GM12891 (cell line): ENCODE results near the gene ATG12. TPM values are rescaled to one million over a fixed set of nuclear protein-coding genes. Genes with fewer than 3 reads are reported as not detected.
"Not testable (repeated sequence)": the region's sequence is repeated elsewhere in the genome, so short reads cannot be mapped to it uniquely, and the experiment has no call there.

Experiments
- DNase-seq: peaks from one replicate; pipeline ENCODE4 v3.0.0; 2011; ENCODE audit warnings: low spot score; ENCODE audit not compliant: insufficient read length
- FAIRE-seq: peaks from 2 replicates; lab custom pipeline; 2011; peaks lifted over from hg19 to GRCh38; lab: Jason Lieb, UNC
- PAX5 ChIP-seq: IDR thresholded peaks from 2 replicates; pipeline ENCODE4 v1.6.1; 2011; ENCODE audit warnings: low read length, moderate library complexity, mild to moderate bottlenecking; ENCODE audit not compliant: insufficient read depth, severe bottlenecking
- POLR2A ChIP-seq: IDR thresholded peaks from 2 replicates; pipeline ENCODE4 v1.6.1; 2011; ENCODE audit warnings: low read depth, low read length, control low read depth
- POLR2AphosphoS5 ChIP-seq: IDR thresholded peaks from 2 replicates; pipeline ENCODE4 v1.6.1; 2011; ENCODE audit warnings: low read depth, low read length, control low read depth
- POU2F2 ChIP-seq: IDR thresholded peaks from 2 replicates; pipeline ENCODE4 v1.6.1; 2011; ENCODE audit warnings: low read depth, mild to moderate bottlenecking, control low read depth, low read length, moderate library complexity
- SPI1 ChIP-seq: IDR thresholded peaks from 2 replicates; pipeline ENCODE4 v1.6.1; 2011; ENCODE audit warnings: low read depth, low read length, control low read depth
- TAF1 ChIP-seq: IDR thresholded peaks from 2 replicates; pipeline ENCODE4 v1.6.1; 2011; ENCODE audit warnings: low read depth, low read length, control low read depth
- polyA plus RNA-seq: library from polyadenylated mRNA; unstranded; fragments of >200 nt; gene quantifications from one replicate; pipeline ENCODE4 v1.2.1, GENCODE V29; 2012; ENCODE audit warnings: low read depth, missing spikeins, inconsistent platforms; ENCODE audit not compliant: missing spikeins

ATG12 gene
- polyA plus RNA-seq, result 47.5 TPM

DNA sequence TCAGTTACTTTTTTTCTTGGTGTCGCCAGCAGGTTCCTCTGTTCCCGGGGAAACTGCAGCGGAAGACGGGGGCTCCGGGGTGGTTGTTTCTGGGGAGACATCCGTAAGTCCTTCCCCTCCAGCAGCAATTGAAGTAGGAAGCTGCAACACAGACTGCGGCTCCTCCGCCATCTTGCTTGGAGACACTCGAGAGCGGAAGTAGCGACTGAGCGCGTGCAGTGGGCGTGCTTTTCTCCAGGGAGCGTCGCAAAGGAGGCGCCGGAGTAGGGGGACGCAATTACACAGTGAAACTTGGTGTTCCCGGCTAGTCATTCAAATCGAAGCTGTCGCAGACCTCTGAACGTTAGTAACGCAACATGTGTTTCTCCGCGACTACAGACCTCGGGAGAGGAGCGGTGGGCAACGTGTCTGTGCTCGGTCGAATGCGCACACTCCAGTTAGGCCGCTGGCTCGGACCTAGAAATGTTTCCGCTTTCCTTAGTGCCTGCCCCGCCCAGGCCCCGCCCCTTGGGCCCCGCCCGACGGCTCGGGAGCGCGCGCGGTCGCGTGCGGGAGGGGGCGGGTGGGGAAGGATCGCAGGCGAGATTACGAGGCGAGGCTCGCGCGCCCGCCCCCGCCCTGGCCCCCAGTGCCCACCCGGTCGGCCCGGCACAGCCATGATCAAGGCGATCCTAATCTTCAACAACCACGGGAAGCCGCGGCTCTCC is at the start of gene ATG12, which contains the start of gene AP3S1:
TSS of gene ATG12 (minus strand) at position 184 of the 707 bp plus-strand sequence. CDS start at position 171, 13 bp downstream.
TSS of gene AP3S1 (plus strand) at position 554 of the 707 bp plus-strand sequence. CDS start at position 657, 103 bp downstream.
- peak; percentile 62 for DNase-seq
- peak; percentile 85 for TF ChIP-seq SPI1
- TF ChIP-seq POU2F2, result peak; percentile 81
- no peak for TF ChIP-seq PAX5
- peak; percentile 99 for TF ChIP-seq TAF1
- peak; percentile 96 for TF ChIP-seq POLR2A
- TF ChIP-seq POLR2AphosphoS5, result peak; percentile 96
- peak; percentile 95 for FAIRE-seq

DNA sequence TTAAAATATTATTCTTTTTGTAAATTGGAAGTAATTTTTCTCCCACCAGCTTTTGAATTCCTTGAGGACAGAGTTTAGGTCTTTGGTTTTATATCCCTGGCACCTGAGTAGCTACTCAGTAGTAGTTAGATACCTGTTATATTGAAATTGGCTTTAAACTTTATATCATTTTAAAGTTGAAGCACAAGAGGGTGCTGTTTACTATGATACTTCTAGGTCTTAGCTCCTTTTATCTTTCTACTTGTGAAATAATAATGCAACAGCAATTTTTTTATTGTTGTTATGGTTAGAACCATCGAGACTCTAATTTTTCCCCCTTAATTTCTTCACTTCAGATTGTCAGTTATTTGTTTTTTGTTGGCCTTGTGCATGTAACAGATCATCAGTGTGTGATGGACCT is 46.7 kb upstream of the ATG12 start:
- TF ChIP-seq POLR2AphosphoS5 (no peak), POU2F2 (no peak), PAX5 (no peak), TAF1 (no peak), POLR2A (no peak)
- FAIRE-seq (no peak), DNase-seq (no peak)

DNA sequence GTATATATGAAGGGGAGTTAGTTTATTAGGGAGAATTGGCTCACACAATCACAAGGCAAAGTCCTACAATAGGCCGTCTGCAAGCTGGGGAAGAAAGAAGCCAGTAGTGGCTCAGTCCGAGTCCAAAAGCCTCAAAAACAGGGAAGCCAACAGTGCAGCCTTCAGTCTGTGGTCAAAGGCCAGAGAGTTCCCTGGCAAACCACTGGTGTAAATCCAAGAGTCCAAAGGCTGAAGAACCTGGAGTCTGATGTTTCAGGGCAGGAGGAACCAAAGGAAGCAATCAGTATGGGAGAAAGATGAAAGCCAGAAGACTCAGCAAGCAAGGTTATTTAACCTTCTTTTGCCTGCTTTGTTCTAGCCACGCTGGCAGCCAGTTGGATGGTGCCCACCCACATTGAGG is 43.8 kb upstream of the ATG12 start:
- not testable (repeated sequence) for FAIRE-seq, DNase-seq

DNA sequence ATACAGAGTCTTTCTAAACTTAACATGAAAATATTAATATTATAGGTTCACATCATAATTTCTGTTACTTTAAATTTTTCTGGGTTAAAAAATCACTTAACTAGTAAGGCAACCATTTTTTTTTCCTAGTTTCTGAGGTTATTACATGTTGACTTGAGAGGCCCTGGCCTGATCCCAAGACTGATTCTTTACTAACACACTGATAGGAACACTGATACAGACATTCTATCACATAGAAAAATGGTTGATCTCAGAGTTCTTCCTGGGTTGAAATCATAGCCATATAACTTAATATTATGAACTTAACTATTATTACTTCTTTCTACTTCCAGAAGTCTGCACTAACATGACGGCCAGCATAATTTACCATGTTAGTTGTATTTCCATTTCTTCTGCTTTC is 43.3 kb upstream of the ATG12 start:
- DNase-seq (no peak), FAIRE-seq (no peak)
- no peak for TF ChIP-seq POU2F2
- TF ChIP-seq PAX5, result no peak
- no peak for TF ChIP-seq TAF1
- TF ChIP-seq POLR2A, result no peak
- no peak for TF ChIP-seq SPI1
- TF ChIP-seq POLR2AphosphoS5, result no peak

DNA sequence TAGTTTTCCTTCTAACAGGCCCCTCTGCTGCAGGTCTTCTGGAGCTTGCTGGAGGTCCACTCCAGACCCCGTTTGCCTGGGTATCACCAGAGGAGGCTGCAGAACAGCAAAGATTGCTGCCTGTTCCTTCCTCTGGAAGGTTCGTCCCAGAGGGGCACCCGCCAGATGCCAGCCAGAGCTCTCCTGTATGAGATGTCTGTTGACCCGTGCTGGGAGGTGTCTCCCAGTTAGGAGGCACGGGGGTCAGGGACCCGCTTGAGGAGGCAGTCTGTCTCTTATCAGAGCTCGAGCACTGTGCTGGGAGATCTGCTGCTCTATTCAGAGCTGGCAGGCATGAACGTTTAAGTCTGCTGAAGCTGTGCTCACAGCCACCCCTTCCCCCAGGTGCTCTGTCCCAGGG is 41.1 kb upstream of the ATG12 start:
- FAIRE-seq, DNase-seq: not testable (repeated sequence)

DNA sequence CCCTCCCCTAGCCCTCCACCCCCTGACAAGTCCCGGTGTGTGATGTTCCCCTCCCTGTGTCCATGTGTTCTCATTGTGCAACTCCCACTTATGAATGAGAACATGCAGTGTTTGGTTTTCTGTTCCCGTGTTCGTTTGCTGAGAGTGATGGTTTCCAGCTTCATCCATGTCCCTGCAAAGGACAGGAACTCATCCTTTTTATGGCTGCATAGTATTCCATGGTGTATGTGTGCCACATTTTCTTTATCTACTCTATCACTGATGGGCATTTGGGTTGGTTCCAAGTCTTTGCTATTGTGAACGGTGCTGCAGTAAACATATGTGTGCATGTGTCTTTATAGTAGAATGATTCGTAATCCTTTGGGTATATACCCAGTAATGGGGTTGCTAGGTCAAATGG is 36.0 kb upstream of the ATG12 start:
- DNase-seq, FAIRE-seq: not testable (repeated sequence)

DNA sequence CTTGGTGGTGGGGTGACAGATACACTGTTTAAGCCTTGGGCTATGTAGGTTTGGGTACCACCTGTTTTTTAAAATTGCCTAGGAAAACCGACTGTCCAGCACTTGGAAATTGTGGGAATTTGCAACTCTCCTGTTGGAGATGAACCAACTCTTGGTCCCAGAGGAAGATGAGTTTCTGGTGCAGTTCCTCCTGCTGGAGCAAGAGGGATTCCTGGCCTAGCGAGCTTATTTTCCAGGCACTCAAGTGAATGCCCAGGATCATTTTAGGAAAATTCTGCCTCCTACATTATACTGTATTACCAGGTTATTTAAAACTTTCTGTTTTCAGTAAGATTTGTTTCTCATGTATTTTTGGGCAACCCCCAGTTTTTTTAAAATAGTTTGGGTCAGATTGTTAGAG is 34.1 kb upstream of the ATG12 start:
- DNase-seq (no peak), FAIRE-seq (no peak)
- TF ChIP-seq TAF1, result no peak

DNA sequence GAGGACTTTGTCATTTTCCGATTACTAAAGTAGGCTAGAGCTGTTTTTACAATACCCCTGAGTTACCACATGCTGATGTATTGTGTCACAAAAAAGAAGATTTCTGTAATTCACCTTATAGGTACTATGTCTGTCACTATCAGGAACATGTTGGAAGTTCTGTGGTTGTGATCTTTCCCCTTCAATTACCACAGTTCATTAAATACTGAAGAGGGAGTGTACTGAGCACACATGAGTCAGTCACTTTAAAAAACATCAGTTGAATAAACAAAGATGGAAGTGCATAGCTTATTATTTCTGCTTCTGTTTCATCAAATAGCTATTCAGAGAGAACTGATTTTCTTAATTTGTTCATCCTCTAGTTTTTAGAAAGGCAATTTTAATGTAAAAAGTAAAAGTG is 32.0 kb upstream of the ATG12 start:
- no peak for TF ChIP-seq PAX5
- no peak for TF ChIP-seq POLR2AphosphoS5
- TF ChIP-seq POU2F2, result no peak
- TF ChIP-seq TAF1, result no peak
- TF ChIP-seq SPI1, result no peak
- FAIRE-seq (peak; percentile 20), DNase-seq (no peak)

DNA sequence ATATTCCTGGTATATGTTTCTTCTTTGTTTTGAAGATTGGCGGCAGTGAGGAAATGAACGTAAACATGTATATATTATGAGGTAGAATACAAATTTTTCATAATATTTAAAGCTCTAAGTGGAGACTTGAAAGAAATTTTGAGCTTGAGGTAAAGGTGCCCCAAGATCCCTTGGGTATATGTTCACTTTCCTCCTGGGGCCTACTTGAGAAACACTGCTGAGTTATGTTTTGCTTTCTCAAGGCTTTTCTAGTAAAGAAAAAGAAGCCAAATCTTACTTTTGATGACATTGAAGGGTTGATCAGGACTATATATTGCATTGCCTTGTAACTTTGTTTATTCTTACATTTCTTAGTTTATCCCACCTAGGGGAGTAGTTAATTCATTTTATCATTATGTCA is 31.1 kb upstream of the ATG12 start:
- DNase-seq (no peak), FAIRE-seq (no peak)
- no peak for TF ChIP-seq SPI1
- no peak for TF ChIP-seq PAX5
- no peak for TF ChIP-seq POLR2AphosphoS5
- no peak for TF ChIP-seq POLR2A
- no peak for TF ChIP-seq POU2F2
- no peak for TF ChIP-seq TAF1

DNA sequence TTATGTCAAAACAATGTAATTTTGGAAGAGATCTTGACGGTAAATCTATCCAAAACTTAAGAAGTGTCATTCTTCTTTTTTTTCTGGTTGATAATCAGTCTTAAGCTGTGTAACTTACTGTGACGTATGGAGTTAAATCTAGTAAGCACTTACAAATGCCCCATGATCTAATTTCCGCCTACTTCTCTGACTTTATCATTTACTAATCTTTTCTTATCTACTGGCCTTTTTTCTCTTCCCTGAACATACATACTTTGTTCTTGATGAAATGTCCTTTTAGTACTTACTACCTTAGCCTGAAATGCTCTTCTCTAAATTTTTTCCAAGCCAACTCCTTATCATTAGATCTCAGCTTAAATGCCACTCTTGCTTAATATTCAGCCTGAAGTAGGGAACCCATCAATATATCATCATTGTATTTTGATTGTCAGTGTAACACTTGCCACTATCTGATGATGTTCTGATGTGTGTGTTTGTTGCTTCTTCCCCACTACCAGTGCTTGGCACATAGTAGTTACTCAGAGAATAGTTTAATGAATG is 28.0 kb upstream of the ATG12 start:
- FAIRE-seq (peak; percentile 71), DNase-seq (no peak)
- TF ChIP-seq POLR2A (no peak), POLR2AphosphoS5 (no peak), POU2F2 (no peak)

DNA sequence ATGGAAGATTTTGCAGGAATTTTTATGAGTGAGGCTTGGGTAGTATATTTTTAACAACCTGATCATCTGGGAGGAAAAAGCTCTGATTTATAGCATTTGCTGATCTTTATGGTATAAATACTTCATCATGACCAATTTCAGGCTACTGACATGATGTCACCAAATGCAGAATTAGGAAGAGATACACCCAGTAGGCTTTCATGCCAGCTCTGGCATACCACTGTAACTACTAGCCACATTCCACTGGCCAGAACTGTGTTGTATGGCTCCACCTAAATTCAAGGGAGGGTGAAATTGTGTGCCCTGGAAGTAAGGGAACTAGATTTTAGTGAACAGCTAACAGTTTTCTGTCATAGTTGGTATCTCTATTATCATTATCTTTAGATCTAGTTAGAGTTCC is 18.0 kb upstream of the ATG12 start:
- DNase-seq (no peak), FAIRE-seq (no peak)

DNA sequence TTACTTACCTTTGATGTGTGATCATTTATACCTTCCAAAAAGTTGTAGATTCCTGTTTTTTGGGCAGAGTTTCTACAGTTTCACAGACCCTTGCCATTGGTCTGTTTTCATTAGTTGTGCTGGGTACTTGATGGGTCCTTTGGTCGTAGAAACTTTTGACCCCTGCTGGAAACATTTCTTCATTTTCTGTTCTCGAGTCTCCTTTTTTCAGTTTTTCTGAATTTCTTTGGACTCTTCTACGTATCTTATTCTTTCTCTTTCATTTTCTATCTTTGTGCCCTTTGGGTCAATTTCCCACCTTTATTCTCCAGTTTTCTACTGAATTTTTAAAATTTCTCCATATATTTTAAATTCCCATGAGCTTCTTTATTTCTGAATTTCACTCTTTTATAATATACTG is 17.0 kb upstream of the ATG12 start:
- TF ChIP-seq SPI1 (no peak), TAF1 (no peak), POU2F2 (no peak), PAX5 (no peak), POLR2AphosphoS5 (no peak), POLR2A (no peak)
- FAIRE-seq, result no peak

More for the DNA sequence above, 18.0 kb upstream of the ATG12 start:
- TF ChIP-seq TAF1, result no peak
- no peak for TF ChIP-seq SPI1
- TF ChIP-seq POU2F2, result no peak
- TF ChIP-seq POLR2A, result no peak
- TF ChIP-seq POLR2AphosphoS5, result no peak
- TF ChIP-seq PAX5, result no peak

More for the DNA sequence above, 17.0 kb upstream of the ATG12 start:
- no peak for DNase-seq
